Measurements from ENCODE around the gene MS4A4E.

GRCh38 chr11:60165538-60165937 is 77.4 kb downstream of the MS4A4E start:
- TF ChIP-seq ZFP3 (CRISPR knock-in tag; IDR thresholded peaks at IDR 0.05) (no peak), ZFP30 (CRISPR knock-in tag; IDR thresholded peaks at IDR 0.05) (no peak)
